Stimulated activated naive CD8-positive, alpha-beta T cell treated with anti-CD3 and anti-CD28 coated beads, Interleukin-15, Interleukin-2, amounts not matched to agents 100 ng/mL and 50 ng/mL, for 24 hours (primary cell): ENCODE measurements around the gene MAGI3.
"Not testable (repeated sequence)": the region's sequence is repeated elsewhere in the genome, so short reads cannot be mapped to it uniquely, and the experiment has no call there.

Experiments
- H3K27ac Mint-ChIP-seq: one replicate; pipeline ENCODE4 v1.8.0; 2021; ENCODE audit warnings: mild to moderate bottlenecking, mixed read lengths
- H3K27me3 Mint-ChIP-seq: one replicate; pipeline ENCODE4 v1.8.0; 2021; ENCODE audit warnings: mixed read lengths
- H3K36me3 Mint-ChIP-seq: one replicate; pipeline ENCODE4 v1.8.0; 2021; ENCODE audit warnings: low read depth, mixed read lengths
- H3K4me1 Mint-ChIP-seq: one replicate; pipeline ENCODE4 v1.8.0; 2021; ENCODE audit warnings: low read depth, mixed read lengths
- H3K4me3 Mint-ChIP-seq: one replicate; pipeline ENCODE4 v1.8.0; 2021; ENCODE audit warnings: mild to moderate bottlenecking, mixed read lengths
- H3K9me3 Mint-ChIP-seq: one replicate; pipeline ENCODE4 v1.8.0; 2021; ENCODE audit warnings: mixed read lengths

The MAGI3 gene

GRCh38 chr1:113718621-113719020, 328.3 kb downstream of the MAGI3 start:
- not testable (repeated sequence) for H3K4me3 Mint-ChIP-seq, H3K27me3 Mint-ChIP-seq, H3K4me1 Mint-ChIP-seq, H3K27ac Mint-ChIP-seq
- Mint-ChIP-seq H3K9me3 (peaks cover 14% of the 10 kb centered on the region), H3K36me3 (peaks cover 73% of the 10 kb centered on the region)

DNA sequence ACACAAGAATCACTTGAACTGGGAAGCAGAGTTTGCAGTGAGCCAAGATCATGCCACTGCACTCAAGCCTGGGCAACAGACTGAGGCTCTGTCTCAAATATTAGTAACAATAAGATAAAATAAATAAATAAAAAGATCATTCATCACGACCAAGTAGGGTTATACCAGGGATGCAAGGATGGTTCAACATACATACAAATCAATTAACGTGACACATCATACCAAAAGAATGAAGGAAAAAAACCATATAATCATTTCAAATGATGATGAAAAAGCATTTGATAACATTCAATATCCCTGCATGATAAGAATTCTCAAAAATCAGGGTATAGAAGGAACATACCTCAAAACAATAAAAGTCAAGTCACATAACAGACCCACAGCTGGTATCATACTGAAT, 330.7 kb downstream of the MAGI3 start:
- Mint-ChIP-seq H3K36me3 (peaks cover 77% of the 10 kb centered on the region), H3K4me1 (no peaks in the 10 kb centered on the region), H3K9me3 (peaks cover 14% of the 10 kb centered on the region), H3K27ac (no peak overlapping the region), H3K4me3 (no peak overlapping the region), H3K27me3 (no peaks in the 10 kb centered on the region)

DNA sequence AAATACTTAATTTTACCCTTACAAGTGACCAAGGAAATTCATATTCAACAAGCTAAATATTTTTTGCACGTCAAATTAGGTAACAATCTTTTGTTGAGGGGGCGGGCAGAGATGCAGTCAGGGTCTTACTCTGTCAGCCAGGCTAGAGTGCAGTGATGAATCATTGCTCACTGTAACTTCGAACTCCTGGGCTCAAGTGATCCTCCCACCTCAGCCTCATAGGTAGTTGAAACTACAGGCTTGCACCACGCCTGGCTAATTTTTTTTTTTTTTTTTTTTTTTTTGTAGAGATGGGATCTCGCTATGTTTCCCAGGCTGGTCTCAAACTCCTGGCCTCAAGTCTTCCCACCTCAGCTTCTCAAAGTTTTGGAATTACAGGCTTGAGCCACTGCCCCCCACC, 342.5 kb downstream of the MAGI3 start:
- no peaks in the 10 kb centered on the region for H3K9me3 Mint-ChIP-seq
- peaks cover 43% of the 10 kb centered on the region for H3K36me3 Mint-ChIP-seq
- H3K27me3 Mint-ChIP-seq: no peaks in the 10 kb centered on the region
- H3K4me1 Mint-ChIP-seq: peaks cover 7% of the 10 kb centered on the region
- H3K4me3 Mint-ChIP-seq: no peak overlapping the region
- H3K27ac Mint-ChIP-seq: no peak overlapping the region

DNA sequence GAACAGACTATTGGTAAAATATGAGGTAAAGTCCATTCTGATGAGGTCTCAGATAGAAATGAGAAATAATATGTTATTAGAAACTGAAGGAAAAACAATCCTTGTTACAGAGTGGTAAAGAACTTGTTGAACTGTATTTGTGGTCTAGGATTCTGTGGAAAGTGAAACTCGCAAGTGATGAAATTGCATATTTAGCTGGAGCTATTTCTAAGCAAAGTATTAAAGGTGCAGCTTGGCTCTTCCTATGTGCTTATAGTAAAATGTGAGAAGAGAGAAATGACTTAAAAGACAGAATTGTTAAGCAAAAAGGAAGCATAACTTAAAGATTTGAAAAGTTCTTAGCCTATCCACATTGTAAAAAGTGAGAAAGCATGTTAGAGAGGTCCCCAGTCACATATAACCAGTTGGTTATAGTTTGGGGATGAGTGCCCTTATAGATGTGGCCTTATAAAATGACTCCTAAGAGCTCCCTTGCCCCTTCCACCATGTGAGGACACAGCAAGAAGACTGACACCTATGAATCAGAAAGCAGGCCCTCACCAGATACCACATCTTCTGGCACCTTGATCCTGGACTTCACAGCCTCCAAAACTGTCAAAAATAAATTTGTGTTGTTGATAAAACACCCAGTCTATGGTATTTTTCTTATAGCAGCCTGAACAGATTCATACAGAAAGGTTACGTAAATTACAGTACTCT, 344.2 kb downstream of the MAGI3 start:
- peaks cover 34% of the 10 kb centered on the region for H3K36me3 Mint-ChIP-seq
- H3K4me3 Mint-ChIP-seq: no peak overlapping the region
- H3K27ac Mint-ChIP-seq: no peak overlapping the region

More for the DNA sequence above, 344.2 kb downstream of the MAGI3 start:
- Mint-ChIP-seq H3K9me3 (no peaks in the 10 kb centered on the region), H3K27me3 (no peaks in the 10 kb centered on the region), H3K4me1 (peaks cover 7% of the 10 kb centered on the region)
